Measurements from ENCODE around the gene FAAH2.
"Not testable (repeated sequence)": the region's sequence is repeated elsewhere in the genome, so short reads cannot be mapped to it uniquely, and the experiment has no call there.

DNA sequence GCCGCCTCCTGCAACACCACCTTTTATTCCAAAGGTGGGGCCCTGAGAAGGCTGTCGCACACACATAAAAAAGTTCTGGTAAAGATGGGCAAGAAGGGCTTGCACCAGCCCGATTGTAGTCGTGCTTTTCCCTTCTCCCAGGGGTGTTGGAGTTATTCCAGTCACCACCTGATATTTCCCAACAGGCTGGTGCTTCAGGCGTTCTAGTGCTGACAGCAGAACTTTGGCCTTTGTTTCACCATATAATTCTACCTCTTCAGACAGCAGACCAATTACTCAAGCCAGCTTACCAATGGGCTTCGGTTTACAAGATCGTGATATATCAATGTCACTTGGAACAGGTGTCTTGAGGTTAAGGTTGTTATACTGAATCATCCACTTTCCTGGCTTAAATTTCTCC is 107.7 kb downstream of the FAAH2 start:
- TF ChIP-seq, protein P1, sequence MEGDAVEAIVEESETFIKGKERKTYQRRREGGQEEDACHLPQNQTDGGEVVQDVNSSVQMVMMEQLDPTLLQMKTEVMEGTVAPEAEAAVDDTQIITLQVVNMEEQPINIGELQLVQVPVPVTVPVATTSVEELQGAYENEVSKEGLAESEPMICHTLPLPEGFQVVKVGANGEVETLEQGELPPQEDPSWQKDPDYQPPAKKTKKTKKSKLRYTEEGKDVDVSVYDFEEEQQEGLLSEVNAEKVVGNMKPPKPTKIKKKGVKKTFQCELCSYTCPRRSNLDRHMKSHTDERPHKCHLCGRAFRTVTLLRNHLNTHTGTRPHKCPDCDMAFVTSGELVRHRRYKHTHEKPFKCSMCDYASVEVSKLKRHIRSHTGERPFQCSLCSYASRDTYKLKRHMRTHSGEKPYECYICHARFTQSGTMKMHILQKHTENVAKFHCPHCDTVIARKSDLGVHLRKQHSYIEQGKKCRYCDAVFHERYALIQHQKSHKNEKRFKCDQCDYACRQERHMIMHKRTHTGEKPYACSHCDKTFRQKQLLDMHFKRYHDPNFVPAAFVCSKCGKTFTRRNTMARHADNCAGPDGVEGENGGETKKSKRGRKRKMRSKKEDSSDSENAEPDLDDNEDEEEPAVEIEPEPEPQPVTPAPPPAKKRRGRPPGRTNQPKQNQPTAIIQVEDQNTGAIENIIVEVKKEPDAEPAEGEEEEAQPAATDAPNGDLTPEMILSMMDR (IDR thresholded peaks at IDR 0.05) = not testable (repeated sequence)
- not testable (repeated sequence) for TF ChIP-seq POLR2AphosphoS5 (IDR thresholded peaks at IDR 0.05); EP300 (IDR thresholded peaks at IDR 0.05); POLR2A (IDR thresholded peaks at IDR 0.05; ENCODE audit: low read depth)
